H1 (cell line): ENCODE data around the gene VSIG10. TPM values are rescaled to one million over a fixed set of nuclear protein-coding genes. Genes with fewer than 3 reads are reported as not detected.

Experiments used
- CTCF ChIA-PET: fragments of 300-600 bp; sonication (Branson Sonifier 250); formaldehyde crosslinking; loops from one replicate; lab custom pipeline; 2021; ENCODE audit not compliant: partially characterized antibody; lab: Charles Lee
- POLR2A ChIA-PET: fragments of 300-600 bp; sonication (Branson Sonifier 250); formaldehyde crosslinking; loops from one replicate; lab custom pipeline; 2021; ENCODE audit warnings: inconsistent platforms; ENCODE audit not compliant: partially characterized antibody; lab: Charles Lee
- DNase-seq, 2 experiments: peaks; one replicate each; pipeline versions ENCODE4 v3.0.0 to v3.0.0-alpha.2; 2010 to 2022; ENCODE audit warnings: low spot score in 2 of 2, low read depth in 1 of 2, mixed read lengths in 1 of 2
- FAIRE-seq: peaks from 2 replicates; lab custom pipeline; 2011; peaks lifted over from hg19 to GRCh38; lab: Jason Lieb, UNC
- H2AFZ ChIP-seq: 2 replicates; pipeline ENCODE4 v1.8.1; 2012; ENCODE audit warnings: low read length, inconsistent platforms
- H2AK5ac ChIP-seq: 2 replicates; pipeline ENCODE4 v1.6.1; 2013; ENCODE audit warnings: low read depth, low read length
- H2BK120ac ChIP-seq: replicated peaks from 2 replicates; pipeline ENCODE3; 2013; ENCODE audit warnings: low read depth, low read length, inconsistent platforms
- H2BK12ac ChIP-seq: 2 replicates; pipeline ENCODE4 v1.6.1; 2013; ENCODE audit warnings: low read depth, low read length
- H2BK15ac ChIP-seq: 2 replicates; pipeline ENCODE4 v1.6.1; 2013; ENCODE audit warnings: low read length
- H2BK20ac ChIP-seq: 2 replicates; pipeline ENCODE4 v1.6.1; 2013; ENCODE audit warnings: low read length
- H2BK5ac ChIP-seq: 2 replicates; pipeline ENCODE4 v1.6.1; 2013; ENCODE audit warnings: low read depth, low read length
- H3K14ac ChIP-seq: 2 replicates; pipeline ENCODE4 v1.6.1; 2013; ENCODE audit warnings: inconsistent platforms; ENCODE audit not compliant: insufficient read length
- H3K18ac ChIP-seq: 2 replicates; pipeline ENCODE4 v1.6.1; 2013; ENCODE audit warnings: low read length; ENCODE audit errors: extremely low read depth
- H3K23ac ChIP-seq: 2 replicates; pipeline ENCODE4 v1.6.1; 2013; ENCODE audit warnings: inconsistent platforms; ENCODE audit not compliant: insufficient read length
- H3K23me2 ChIP-seq: 2 replicates; pipeline ENCODE4 v1.6.1; 2013; ENCODE audit warnings: low read depth, low read length
- H3K27ac ChIP-seq: 2 replicates; pipeline ENCODE4 v1.6.1; 2011; ENCODE audit warnings: low read depth, low read length, inconsistent platforms
- H3K27me3 ChIP-seq, 4 experiments: replicated peaks in 1 of 4; 1 replicate in 1 of 4; 2 replicates in 3 of 4; pipeline versions ENCODE4 v1.6.1 to v1.8.1; 2011 to 2013; ENCODE audit warnings: low read length in 3 of 4, mild to moderate bottlenecking in 3 of 4, inconsistent platforms in 2 of 4, mixed read lengths in 2 of 4, moderate library complexity in 1 of 4; ENCODE audit not compliant: control insufficient read depth in 3 of 4, insufficient read depth in 3 of 4; ENCODE audit errors: extremely low read depth in 1 of 4
- H3K36me3 ChIP-seq, 4 experiments: 2 replicates each; pipeline versions ENCODE4 v1.6.1 to v1.8.1; 2011 to 2013; ENCODE audit warnings: mild to moderate bottlenecking in 4 of 4, low read length in 3 of 4, moderate library complexity in 2 of 4, control low read depth in 1 of 4, inconsistent platforms in 1 of 4; ENCODE audit not compliant: insufficient read depth in 4 of 4, control insufficient read depth in 2 of 4
- H3K4ac ChIP-seq: replicated peaks from 2 replicates; pipeline ENCODE3; 2013; ENCODE audit warnings: low read length, low read depth, mixed read lengths, inconsistent platforms; ENCODE audit not compliant: insufficient read length
- H3K4me1 ChIP-seq, 4 experiments: replicated peaks in 1 of 4; 1 replicate in 1 of 4; 2 replicates in 3 of 4; pipeline versions ENCODE4 v1.6.1 to v1.8.1; 2011 to 2013; ENCODE audit warnings: low read length in 3 of 4, inconsistent platforms in 2 of 4, mixed read lengths in 1 of 4; ENCODE audit not compliant: insufficient read depth in 4 of 4, control insufficient read depth in 3 of 4
- H3K4me2 ChIP-seq, 2 experiments: 2 replicates each; pipeline versions ENCODE4 v1.6.1 to v1.8.1; 2011 to 2013; ENCODE audit warnings: low read depth in 2 of 2, low read length in 2 of 2, control low read depth in 1 of 2, inconsistent platforms in 1 of 2, mild to moderate bottlenecking in 1 of 2; ENCODE audit not compliant: insufficient read depth in 1 of 2
- H3K4me3 ChIP-seq, 4 experiments: fragments of 200-600, 300-600 bp in 1 of 4; sonication (generic), shearing (Covaris generic), sonication (Bioruptor Twin) in 1 of 4; 2 replicates each; pipeline versions ENCODE4 v1.5.1 to v1.8.1; 2011 to 2016; ENCODE audit warnings: low read length in 4 of 4, low read depth in 3 of 4, control low read depth in 2 of 4, inconsistent platforms in 2 of 4, mild to moderate bottlenecking in 2 of 4, mixed read lengths in 1 of 4, moderate library complexity in 1 of 4; ENCODE audit not compliant: insufficient read depth in 2 of 4; ENCODE audit errors: extremely low read depth in 1 of 4
- H3K56ac ChIP-seq: replicated peaks from 2 replicates; pipeline ENCODE3; 2013; ENCODE audit warnings: low read depth, mild to moderate bottlenecking, mixed read lengths, low read length, inconsistent platforms; ENCODE audit not compliant: insufficient read length
- H3K79me1 ChIP-seq: 2 replicates; pipeline ENCODE4 v1.6.1; 2013; ENCODE audit warnings: low read depth, low read length, control low read depth
- H3K79me2 ChIP-seq, 2 experiments: 2 replicates each; pipeline versions ENCODE4 v1.6.1 to v1.8.1; 2012 to 2013; ENCODE audit warnings: low read length in 2 of 2, mild to moderate bottlenecking in 2 of 2, inconsistent platforms in 1 of 2; ENCODE audit not compliant: insufficient read depth in 2 of 2, control insufficient read depth in 1 of 2
- H3K9ac ChIP-seq, 4 experiments: replicated peaks in 1 of 4; 1 replicate in 1 of 4; 2 replicates in 3 of 4; pipeline versions ENCODE4 v1.6.1 to v1.8.1; 2011 to 2013; ENCODE audit warnings: low read depth in 3 of 4, low read length in 3 of 4, control low read depth in 2 of 4, mild to moderate bottlenecking in 2 of 4, moderate library complexity in 2 of 4, inconsistent platforms in 1 of 4; ENCODE audit errors: extremely low read depth in 1 of 4
- H3K9me3 ChIP-seq, 2 experiments: 2 replicates each; pipeline versions ENCODE4 v1.6.1 to v1.8.1; 2012 to 2013; ENCODE audit warnings: mild to moderate bottlenecking in 2 of 2, moderate library complexity in 2 of 2, control low read depth in 1 of 2, inconsistent platforms in 1 of 2, low read depth in 1 of 2, low read length in 1 of 2, mixed read lengths in 1 of 2; ENCODE audit not compliant: insufficient read depth in 2 of 2
- H4K20me1 ChIP-seq, 2 experiments: replicated peaks in 1 of 2; 2 replicates each; pipeline versions ENCODE3 to v1.8.1; 2011 to 2013; ENCODE audit warnings: inconsistent platforms in 2 of 2, low read length in 2 of 2, mild to moderate bottlenecking in 1 of 2; ENCODE audit not compliant: insufficient read depth in 2 of 2, control insufficient read depth in 1 of 2
- H4K5ac ChIP-seq: 2 replicates; pipeline ENCODE4 v1.6.1; 2013; ENCODE audit warnings: low read length, low read depth, mixed read lengths, inconsistent platforms; ENCODE audit not compliant: insufficient read length
- H4K8ac ChIP-seq: 2 replicates; pipeline ENCODE4 v1.8.0; 2013; ENCODE audit warnings: mild to moderate bottlenecking, moderate library complexity, low read length, inconsistent platforms; ENCODE audit not compliant: insufficient read depth; ENCODE audit errors: extremely low read depth
- H4K91ac ChIP-seq: replicated peaks from 2 replicates; pipeline ENCODE3; 2013; ENCODE audit warnings: low read length, mixed read lengths, inconsistent platforms; ENCODE audit not compliant: insufficient read length
- GABPA ChIP-seq: IDR thresholded peaks from 2 replicates; pipeline ENCODE4 v1.6.1; 2011; ENCODE audit warnings: mild to moderate bottlenecking, low read length, moderate library complexity, borderline replicate concordance; ENCODE audit not compliant: insufficient read depth
- RBBP5 ChIP-seq: IDR thresholded peaks from 2 replicates; pipeline ENCODE4 v1.7.1; 2012; ENCODE audit warnings: low read depth, mild to moderate bottlenecking, inconsistent platforms, low read length, moderate library complexity, borderline replicate concordance
- whole genome bisulfite sequencing, 2 experiments: shearing (Covaris generic) in 1 of 2; methylation state at CpG; one replicate each; pipeline versions ENCODE4 v1.1.6 to v1.1.7; 2013 to 2015; ENCODE audit warnings: low lambda C conversion rate in 2 of 2, mixed read lengths in 2 of 2, inconsistent platforms in 1 of 2, low coverage in 1 of 2, missing lambda C conversion rate in 1 of 2; ENCODE audit not compliant: insufficient replicate concordance in 2 of 2, insufficient coverage in 1 of 2, insufficient read length in 1 of 2; ENCODE audit errors: extremely low coverage in 1 of 2, missing lambda C conversion rate in 1 of 2; 5-methylcytosine and 5-hydroxymethylcytosine counted together
- polyA plus RNA-seq, 7 experiments: library from polyadenylated mRNA; depleted of rRNA in 3 of 7; stranded (reverse) in 5 of 7; unstranded in 2 of 7; fragments of >200 nt in 5 of 7; fragments of 200-250 nt in 2 of 7; gene quantifications; 1 replicate in 5 of 7; 2 replicates in 1 of 7; 4 replicates in 1 of 7; pipeline versions ENCODE4 v1.2.1 to v1.2.3, GENCODE V29; 2011 to 2013; ENCODE audit warnings: missing spikeins in 2 of 7, mixed read lengths in 2 of 7
- total RNA-seq: library from RNA; stranded (reverse); fragmentation: NEBNext Ultra II Directional; extraction: Animal tissue kit (Norgen Biotek cat#: 25700); gene quantifications from 2 replicates; pipeline ENCODE4 v1.2.1, GENCODE V29; 2021
- TF ChIP-seq, protein P1 (sequence below), 3 experiments: IDR thresholded peaks; 1 replicate in 2 of 3; 2 replicates in 1 of 3; pipeline versions ENCODE4 v1.5.1 to v1.6.1; 2011; ENCODE audit warnings: low read length in 3 of 3, mild to moderate bottlenecking in 3 of 3, inconsistent platforms in 2 of 3, low read depth in 1 of 3, moderate library complexity in 1 of 3; ENCODE audit not compliant: insufficient read depth in 1 of 3; ENCODE audit errors: control extremely low read depth in 1 of 3
- TF ChIP-seq, protein P2 (sequence below): IDR thresholded peaks from 2 replicates; pipeline ENCODE4 v1.6.1; 2012; ENCODE audit warnings: inconsistent platforms

VSIG10 gene
- total and polyA plus RNA-seq, 2 of the 8 experiments (the other 6 are each of a cell fraction or from before 2014, with no cell fraction given) = 34.4 to 93.6 TPM

DNA sequence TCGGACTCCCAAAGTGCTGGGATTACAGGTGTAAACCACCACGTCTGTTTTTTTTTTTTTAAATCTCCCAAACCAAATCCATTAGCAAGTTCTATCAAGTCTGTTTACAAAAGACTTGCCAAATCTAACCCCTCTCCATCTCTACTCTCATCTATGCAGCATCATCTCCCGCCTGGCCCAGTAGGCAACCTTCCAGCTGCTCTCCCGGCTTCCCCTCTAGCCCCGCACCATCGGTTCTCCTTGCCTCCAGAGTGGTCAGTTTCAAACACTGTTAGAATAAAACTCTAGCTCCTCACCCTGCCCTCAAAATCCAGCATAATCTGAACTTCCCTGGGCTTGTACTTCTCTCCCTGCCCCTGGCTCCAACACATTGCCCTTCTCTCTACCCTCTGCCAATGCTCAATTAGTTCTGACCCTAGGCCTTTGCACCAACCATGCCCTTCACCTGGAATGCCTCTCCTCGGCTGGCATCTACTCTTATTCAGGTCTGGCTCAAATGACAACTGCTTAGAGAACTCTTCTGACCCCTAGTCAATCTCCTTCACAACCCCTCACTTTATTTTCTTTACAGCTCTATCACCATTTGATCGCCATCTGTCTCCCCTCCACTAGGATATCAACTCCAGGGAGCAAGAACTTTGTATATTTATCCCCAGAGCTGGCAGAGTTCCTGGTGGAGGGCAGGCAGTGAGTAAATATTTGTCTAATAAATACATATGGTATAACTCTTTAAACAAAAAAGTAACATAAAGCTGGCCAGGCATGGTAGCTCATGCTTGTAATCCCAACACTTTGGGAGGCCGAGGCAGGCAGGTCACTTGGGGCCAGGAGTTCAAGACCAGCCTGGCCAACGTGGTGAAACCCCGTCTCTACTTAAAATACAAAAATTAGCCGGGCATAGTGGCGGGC, 47.7 kb downstream of the VSIG10 start:
- H3K4me1 ChIP-seq = peaks cover 0 to 2% (median 0%) of the 10 kb centered on the region in 4 experiments; a peak in 2 of 7 replicates
- CTCF ChIA-PET = interaction anchor here (0.6 to 5.8 kb wide), 15 partner anchors 9 to 1729 kb away, joined by 3 to 49 read pairs (median 4); no protein-coding TSS in a partner anchor
- TF ChIP-seq, protein P1, sequence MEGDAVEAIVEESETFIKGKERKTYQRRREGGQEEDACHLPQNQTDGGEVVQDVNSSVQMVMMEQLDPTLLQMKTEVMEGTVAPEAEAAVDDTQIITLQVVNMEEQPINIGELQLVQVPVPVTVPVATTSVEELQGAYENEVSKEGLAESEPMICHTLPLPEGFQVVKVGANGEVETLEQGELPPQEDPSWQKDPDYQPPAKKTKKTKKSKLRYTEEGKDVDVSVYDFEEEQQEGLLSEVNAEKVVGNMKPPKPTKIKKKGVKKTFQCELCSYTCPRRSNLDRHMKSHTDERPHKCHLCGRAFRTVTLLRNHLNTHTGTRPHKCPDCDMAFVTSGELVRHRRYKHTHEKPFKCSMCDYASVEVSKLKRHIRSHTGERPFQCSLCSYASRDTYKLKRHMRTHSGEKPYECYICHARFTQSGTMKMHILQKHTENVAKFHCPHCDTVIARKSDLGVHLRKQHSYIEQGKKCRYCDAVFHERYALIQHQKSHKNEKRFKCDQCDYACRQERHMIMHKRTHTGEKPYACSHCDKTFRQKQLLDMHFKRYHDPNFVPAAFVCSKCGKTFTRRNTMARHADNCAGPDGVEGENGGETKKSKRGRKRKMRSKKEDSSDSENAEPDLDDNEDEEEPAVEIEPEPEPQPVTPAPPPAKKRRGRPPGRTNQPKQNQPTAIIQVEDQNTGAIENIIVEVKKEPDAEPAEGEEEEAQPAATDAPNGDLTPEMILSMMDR (IDR thresholded peaks at IDR 0.05; ENCODE audit: control extremely low read depth in 1 of 3, insufficient read depth in 1 of 3, low read depth in 1 of 3, low read length in 3 of 3) = no peak
- TF ChIP-seq, protein P2, sequence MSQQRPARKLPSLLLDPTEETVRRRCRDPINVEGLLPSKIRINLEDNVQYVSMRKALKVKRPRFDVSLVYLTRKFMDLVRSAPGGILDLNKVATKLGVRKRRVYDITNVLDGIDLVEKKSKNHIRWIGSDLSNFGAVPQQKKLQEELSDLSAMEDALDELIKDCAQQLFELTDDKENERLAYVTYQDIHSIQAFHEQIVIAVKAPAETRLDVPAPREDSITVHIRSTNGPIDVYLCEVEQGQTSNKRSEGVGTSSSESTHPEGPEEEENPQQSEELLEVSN = no peak
- TF ChIP-seq RBBP5 (no peak), GABPA (no peak)

More for the DNA sequence above, 47.7 kb downstream of the VSIG10 start:
- no peak overlapping the region for H4K5ac ChIP-seq
- no peak overlapping the region for H3K56ac ChIP-seq
- H3K23me2 ChIP-seq = peaks cover 7% of the 10 kb centered on the region; the same call in 1 of the 2 replicates
- no peak overlapping the region for H3K27ac ChIP-seq
- H2BK5ac ChIP-seq = no peak overlapping the region
- H3K79me1 ChIP-seq = peaks cover 12% of the 10 kb centered on the region
- H3K4me2 ChIP-seq = no peak overlapping the region
- H3K23ac ChIP-seq = no peak overlapping the region
- no peak overlapping the region for H2AK5ac ChIP-seq
- 0 out of 2 replicates have a peak overlapping the region, but pooled peaks have one; percentile 27 for H2BK12ac ChIP-seq
- peaks cover 0 to 54% of the 10 kb centered on the region in 2 experiments; a peak in 2 of 4 replicates for H3K79me2 ChIP-seq
- H3K27me3 ChIP-seq = no peaks in the 10 kb centered on the region
- H2AFZ ChIP-seq = no peak overlapping the region
- H2BK15ac ChIP-seq = no peak overlapping the region
- no peak overlapping the region for H4K8ac ChIP-seq
- no peak for DNase-seq
- no peak overlapping the region for H3K4ac ChIP-seq
- no peak overlapping the region for H2BK120ac ChIP-seq
- WGBS, 2 experiments = 89% methylated on average over 13 of the region's 13 CpGs; no CpG with 5 or more reads in 1 of the 2 experiments
- H3K36me3 ChIP-seq = peaks cover 0 to 17% (median 9%) of the 10 kb centered on the region in 4 experiments; a peak in 4 of 8 replicates
- H3K18ac ChIP-seq = no peak overlapping the region
- no peak for FAIRE-seq
- POLR2A ChIA-PET = interaction anchor here (0.6 to 6.5 kb wide), 7 partner anchors 11 to 56 kb away, joined by 3 to 30 read pairs (median 3); no protein-coding TSS in a partner anchor
- H3K9ac ChIP-seq = no peak overlapping the region
- H4K91ac ChIP-seq = no peak overlapping the region
- no peaks in the 10 kb centered on the region for H3K9me3 ChIP-seq
- no peak overlapping the region for H3K14ac ChIP-seq
- H2BK20ac ChIP-seq = no peak overlapping the region
- H4K20me1 ChIP-seq = peaks cover 4 to 5% of the 10 kb centered on the region in 2 experiments
- no peak overlapping the region for H3K4me3 ChIP-seq
